Liver (tissue), 9 donors: ENCODE measurements around the gene ZNF605. TPM values are rescaled to one million over a fixed set of nuclear protein-coding genes. Genes with fewer than 3 reads are reported as not detected.

Source experiments
- DNase-seq: peaks from one replicate; pipeline ENCODE4 v3.0.0-alpha.2; 2017; ENCODE audit warnings: low spot score
- H3K27ac ChIP-seq, 2 donors: one replicate each; pipeline ENCODE4 v1.7.0; 2013; ENCODE audit warnings: inconsistent platforms in 2 of 2, low read length in 2 of 2, control low read depth in 1 of 2, low read depth in 1 of 2, mild to moderate bottlenecking in 1 of 2
- H3K27me3 ChIP-seq, 4 donors: one replicate each; pipeline versions ENCODE4 v1.6.1 to v1.7.0; 2013; ENCODE audit warnings: low read length in 3 of 4, inconsistent platforms in 1 of 4, mild to moderate bottlenecking in 1 of 4, moderate library complexity in 1 of 4; ENCODE audit not compliant: control insufficient read depth in 4 of 4, insufficient read depth in 4 of 4
- H3K36me3 ChIP-seq, 4 donors: one replicate each; pipeline versions ENCODE4 v1.6.1 to v1.7.0; 2013; ENCODE audit warnings: low read length in 3 of 4, mild to moderate bottlenecking in 3 of 4, low read depth in 1 of 4, moderate library complexity in 1 of 4; ENCODE audit not compliant: control insufficient read depth in 4 of 4, insufficient read depth in 3 of 4
- H3K4me1 ChIP-seq, 4 donors: one replicate each; pipeline versions ENCODE4 v1.6.1 to v1.7.0; 2013; ENCODE audit warnings: low read length in 3 of 4, mild to moderate bottlenecking in 3 of 4, moderate library complexity in 1 of 4; ENCODE audit not compliant: control insufficient read depth in 4 of 4, insufficient read depth in 4 of 4
- H3K4me3 ChIP-seq, 3 donors: one replicate each; pipeline versions ENCODE4 v1.6.1 to v1.7.0; 2013; ENCODE audit warnings: low read length in 3 of 3, control low read depth in 1 of 3, low read depth in 1 of 3, mild to moderate bottlenecking in 1 of 3
- H3K9ac ChIP-seq, 2 donors: one replicate each; pipeline ENCODE4 v1.7.0; 2013; ENCODE audit warnings: low read length in 2 of 2, mild to moderate bottlenecking in 2 of 2, moderate library complexity in 2 of 2, control low read depth in 1 of 2, low read depth in 1 of 2
- H3K9me3 ChIP-seq, 4 donors: one replicate each; pipeline versions ENCODE4 v1.6.1 to v1.7.0; 2013; ENCODE audit warnings: low read length in 3 of 4; ENCODE audit not compliant: control insufficient read depth in 4 of 4
- CTCF ChIP-seq: fragments of 150-350 bp; IDR thresholded peaks from 2 replicates; pipeline ENCODE4 v1.5.1; 2017; ENCODE audit warnings: improper control_type of control experiment, low read depth, low read length; ENCODE audit not compliant: missing input control
- EGR1 ChIP-seq, 2 donors: IDR thresholded peaks; 2 replicates each; pipeline ENCODE4 v1.6.1; 2016 to 2018; ENCODE audit warnings: antibody characterized with exemption in 2 of 2, low read depth in 2 of 2
- FOXA1 ChIP-seq: IDR thresholded peaks from 2 replicates; pipeline ENCODE4 v1.6.1; 2016; ENCODE audit warnings: antibody characterized with exemption
- FOXA2 ChIP-seq: IDR thresholded peaks from 2 replicates; pipeline ENCODE4 v1.6.1; 2016; ENCODE audit warnings: antibody characterized with exemption
- GABPA ChIP-seq, 2 donors: IDR thresholded peaks in 1 of 2; conservative IDR thresholded peaks in 1 of 2; 2 replicates each; pipeline ENCODE4 v1.6.1; 2016; ENCODE audit warnings: antibody characterized with exemption in 2 of 2, mild to moderate bottlenecking in 1 of 2, moderate library complexity in 1 of 2
- HNF4A ChIP-seq, 2 donors: conservative IDR thresholded peaks; 2 replicates each; pipeline ENCODE4 v1.6.1; 2016; ENCODE audit warnings: antibody characterized with exemption in 2 of 2, mild to moderate bottlenecking in 2 of 2
- HNF4G ChIP-seq: IDR thresholded peaks from 2 replicates; pipeline ENCODE4 v1.6.1; 2016; ENCODE audit warnings: antibody characterized with exemption
- JUND ChIP-seq, 2 donors: IDR thresholded peaks; 2 replicates each; pipeline ENCODE4 v1.6.1; 2016; ENCODE audit warnings: antibody characterized with exemption in 2 of 2
- MAX ChIP-seq: IDR thresholded peaks from 2 replicates; pipeline ENCODE4 v1.6.1; 2016; ENCODE audit warnings: antibody characterized with exemption
- NR2F2 ChIP-seq: IDR thresholded peaks from 2 replicates; pipeline ENCODE4 v1.6.1; 2016; ENCODE audit warnings: antibody characterized with exemption
- RAD21 ChIP-seq, 2 donors: IDR thresholded peaks; 2 replicates each; pipeline ENCODE4 v1.6.1; 2016; ENCODE audit warnings: antibody characterized with exemption in 2 of 2, mild to moderate bottlenecking in 2 of 2
- RXRA ChIP-seq, 2 donors: IDR thresholded peaks; 2 replicates each; pipeline ENCODE4 v1.6.1; 2017 to 2018; ENCODE audit warnings: antibody characterized with exemption in 2 of 2, mild to moderate bottlenecking in 1 of 2
- SP1 ChIP-seq: IDR thresholded peaks from 2 replicates; pipeline ENCODE4 v1.6.1; 2018; ENCODE audit warnings: antibody characterized with exemption, mild to moderate bottlenecking
- TAF1 ChIP-seq: conservative IDR thresholded peaks from 2 replicates; pipeline ENCODE4 v1.6.1; 2016; ENCODE audit warnings: antibody characterized with exemption, mild to moderate bottlenecking
- YY1 ChIP-seq: IDR thresholded peaks from 2 replicates; pipeline ENCODE4 v1.6.1; 2016; ENCODE audit warnings: antibody characterized with exemption, mild to moderate bottlenecking
- WGBS: extraction: QIAGEN DNeasy Blood & Tissue Kit; methylation state at CpG from one replicate; pipeline ENCODE4 v1.1.7; 2013; 5-methylcytosine and 5-hydroxymethylcytosine counted together
- polyA plus RNA-seq, 2 donors: library from polyadenylated mRNA; stranded (reverse) in 1 of 2; unstranded in 1 of 2; fragments of 200-250 nt in 1 of 2; fragments of >200 nt in 1 of 2; fragmentation: Nextera tagmentation in 1 of 2; extraction: Ambion mirVana in 1 of 2; gene quantifications; one replicate each; pipeline versions ENCODE4 v1.2.1 to v1.2.3, GENCODE V29; 2013 to 2015
- total RNA-seq, 2 donors: library from RNA; depleted of rRNA; stranded (reverse); fragments of >200 nt; gene quantifications; one replicate each; pipeline ENCODE4 v1.2.3, GENCODE V29; 2014
- TF ChIP-seq, protein P1 (sequence below): IDR thresholded peaks from 2 replicates; pipeline ENCODE4 v1.6.1; 2016; ENCODE audit warnings: antibody characterized with exemption
- TF ChIP-seq, protein P2 (sequence below): IDR thresholded peaks from 2 replicates; pipeline ENCODE4 v1.6.1; 2016; ENCODE audit warnings: antibody characterized with exemption, mild to moderate bottlenecking
- TF ChIP-seq, protein P3 (sequence below): IDR thresholded peaks from 2 replicates; pipeline ENCODE4 v1.6.1; 2016; ENCODE audit warnings: antibody characterized with exemption
- donor health status: healthy.
- donor health status: healthy.
- donor health status: healthy.
- donor health status: healthy.
- donor health status: healthy.

Gene ZNF605
- total and polyA plus RNA-seq, 4 donors, result 1.2 to 9.5 (median 3.6) TPM

- Histone ChIP-seq H3K27me3 (no peaks in the 10 kb centered on the region), H3K4me1 (no peaks in the 10 kb centered on the region)
- TF ChIP-seq RXRA (IDR thresholded peaks at IDR 0.05), result no peak
Measured at GRCh38 chr12:132922676-132923075, 33.4 kb downstream of the ZNF605 start.

DNA sequence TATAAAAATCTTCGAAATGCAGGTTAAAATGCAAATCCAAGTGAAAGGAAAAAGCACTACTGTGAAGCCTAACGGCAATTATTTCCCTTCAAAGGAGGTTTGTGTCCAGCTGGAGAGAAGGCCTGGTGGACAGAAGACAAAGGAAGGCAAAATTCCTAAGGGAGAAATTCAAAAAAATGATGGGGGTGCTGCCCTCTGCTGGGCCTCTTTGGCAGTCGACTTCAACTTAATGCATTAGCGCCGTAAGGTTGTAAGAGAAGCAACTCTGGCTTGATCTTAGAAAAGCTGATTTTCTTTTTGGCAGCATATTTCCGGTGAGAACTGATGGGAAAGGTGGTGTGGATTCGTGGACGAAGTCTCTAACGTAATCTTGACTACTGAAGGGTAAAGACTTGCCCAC, 34.4 kb downstream of the ZNF605 start:
- no peak for TF ChIP-seq RXRA (IDR thresholded peaks at IDR 0.05)
- no peak for TF ChIP-seq NR2F2
- TF ChIP-seq EGR1 (IDR thresholded peaks at IDR 0.05; ENCODE audit: low read depth in 2 of 2), result no peak
- TF ChIP-seq RAD21 (IDR thresholded peaks at IDR 0.05), result no peak
- TF ChIP-seq MAX, result no peak
- TF ChIP-seq HNF4A (conservative IDR thresholded peaks at IDR 0.05), result no peak
- TF ChIP-seq, protein P1, sequence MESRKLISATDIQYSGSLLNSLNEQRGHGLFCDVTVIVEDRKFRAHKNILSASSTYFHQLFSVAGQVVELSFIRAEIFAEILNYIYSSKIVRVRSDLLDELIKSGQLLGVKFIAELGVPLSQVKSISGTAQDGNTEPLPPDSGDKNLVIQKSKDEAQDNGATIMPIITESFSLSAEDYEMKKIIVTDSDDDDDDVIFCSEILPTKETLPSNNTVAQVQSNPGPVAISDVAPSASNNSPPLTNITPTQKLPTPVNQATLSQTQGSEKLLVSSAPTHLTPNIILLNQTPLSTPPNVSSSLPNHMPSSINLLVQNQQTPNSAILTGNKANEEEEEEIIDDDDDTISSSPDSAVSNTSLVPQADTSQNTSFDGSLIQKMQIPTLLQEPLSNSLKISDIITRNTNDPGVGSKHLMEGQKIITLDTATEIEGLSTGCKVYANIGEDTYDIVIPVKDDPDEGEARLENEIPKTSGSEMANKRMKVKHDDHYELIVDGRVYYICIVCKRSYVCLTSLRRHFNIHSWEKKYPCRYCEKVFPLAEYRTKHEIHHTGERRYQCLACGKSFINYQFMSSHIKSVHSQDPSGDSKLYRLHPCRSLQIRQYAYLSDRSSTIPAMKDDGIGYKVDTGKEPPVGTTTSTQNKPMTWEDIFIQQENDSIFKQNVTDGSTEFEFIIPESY, result no peak
- no peak for TF ChIP-seq FOXA2
- Histone ChIP-seq H3K36me3 (peaks cover 0 to 19% (median 9%) of the 10 kb centered on the region in 4 donors), H3K27me3 (no peaks in the 10 kb centered on the region), H3K4me1 (no peaks in the 10 kb centered on the region), H3K27ac (no peak overlapping the region), H3K4me3 (peak overlapping the region in 2 of 3 donors; percentile 31 to 72), H3K9me3 (peaks cover 58 to 90% (median 71%) of the 10 kb centered on the region in 4 donors), H3K9ac (no peak overlapping the region)
- 78% methylated on average over 9 of the region's 9 CpGs for WGBS
- no peak for DNase-seq

More at GRCh38 chr12:132922676-132923075, 33.4 kb downstream of the ZNF605 start:
- H3K4me3 ChIP-seq, result peak overlapping the region in 2 of 3 donors; percentile 31 to 72
- no peak overlapping the region for H3K9ac ChIP-seq
- peaks cover 0 to 20% (median 12%) of the 10 kb centered on the region in 4 donors for H3K36me3 ChIP-seq
- WGBS, result 97% methylated on average over 4 of the region's 4 CpGs
- DNase-seq, result no peak
- peaks cover 55 to 91% (median 74%) of the 10 kb centered on the region in 4 donors for H3K9me3 ChIP-seq
- no peak overlapping the region for H3K27ac ChIP-seq

DNA sequence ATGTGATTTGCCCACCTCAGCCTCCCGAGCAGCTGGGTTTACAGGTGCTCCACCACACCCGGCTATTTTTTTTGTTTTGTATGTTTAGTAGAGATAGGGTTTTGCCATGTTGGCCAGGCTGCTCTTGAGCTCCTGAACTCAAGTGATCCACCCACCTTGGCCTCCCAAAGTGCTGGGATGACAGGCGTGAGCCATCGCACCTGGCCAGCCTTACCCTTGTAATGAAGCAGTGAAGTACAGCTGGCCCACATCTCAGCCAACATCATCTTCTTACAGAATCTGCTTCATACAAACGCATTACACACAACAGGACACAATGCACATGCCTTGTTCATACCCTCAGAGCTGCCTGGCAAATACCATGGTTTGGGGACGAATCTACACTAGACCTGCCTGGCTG, 37.4 kb downstream of the ZNF605 start:
- WGBS, result 96% methylated on average over 6 of the region's 6 CpGs
- peaks cover 0 to 7% (median 0%) of the 10 kb centered on the region in 4 donors for H3K36me3 ChIP-seq
- H3K9me3 ChIP-seq, result peaks cover 43 to 86% (median 50%) of the 10 kb centered on the region in 4 donors
- no peak for DNase-seq
- no peaks in the 10 kb centered on the region for H3K27me3 ChIP-seq
- no peaks in the 10 kb centered on the region for H3K4me1 ChIP-seq
- H3K9ac ChIP-seq, result no peak overlapping the region
- peak overlapping the region in 2 of 3 donors; percentile 3 to 56 for H3K4me3 ChIP-seq
- no peak overlapping the region for H3K27ac ChIP-seq
- no peak for TF ChIP-seq RAD21 (IDR thresholded peaks at IDR 0.05)
- TF ChIP-seq YY1, result no peak
- TF ChIP-seq SP1, result no peak
- no peak for TF ChIP-seq RXRA (IDR thresholded peaks at IDR 0.05)
- TF ChIP-seq EGR1 (IDR thresholded peaks at IDR 0.05; ENCODE audit: low read depth in 2 of 2), result no peak
- TF ChIP-seq, protein P2, sequence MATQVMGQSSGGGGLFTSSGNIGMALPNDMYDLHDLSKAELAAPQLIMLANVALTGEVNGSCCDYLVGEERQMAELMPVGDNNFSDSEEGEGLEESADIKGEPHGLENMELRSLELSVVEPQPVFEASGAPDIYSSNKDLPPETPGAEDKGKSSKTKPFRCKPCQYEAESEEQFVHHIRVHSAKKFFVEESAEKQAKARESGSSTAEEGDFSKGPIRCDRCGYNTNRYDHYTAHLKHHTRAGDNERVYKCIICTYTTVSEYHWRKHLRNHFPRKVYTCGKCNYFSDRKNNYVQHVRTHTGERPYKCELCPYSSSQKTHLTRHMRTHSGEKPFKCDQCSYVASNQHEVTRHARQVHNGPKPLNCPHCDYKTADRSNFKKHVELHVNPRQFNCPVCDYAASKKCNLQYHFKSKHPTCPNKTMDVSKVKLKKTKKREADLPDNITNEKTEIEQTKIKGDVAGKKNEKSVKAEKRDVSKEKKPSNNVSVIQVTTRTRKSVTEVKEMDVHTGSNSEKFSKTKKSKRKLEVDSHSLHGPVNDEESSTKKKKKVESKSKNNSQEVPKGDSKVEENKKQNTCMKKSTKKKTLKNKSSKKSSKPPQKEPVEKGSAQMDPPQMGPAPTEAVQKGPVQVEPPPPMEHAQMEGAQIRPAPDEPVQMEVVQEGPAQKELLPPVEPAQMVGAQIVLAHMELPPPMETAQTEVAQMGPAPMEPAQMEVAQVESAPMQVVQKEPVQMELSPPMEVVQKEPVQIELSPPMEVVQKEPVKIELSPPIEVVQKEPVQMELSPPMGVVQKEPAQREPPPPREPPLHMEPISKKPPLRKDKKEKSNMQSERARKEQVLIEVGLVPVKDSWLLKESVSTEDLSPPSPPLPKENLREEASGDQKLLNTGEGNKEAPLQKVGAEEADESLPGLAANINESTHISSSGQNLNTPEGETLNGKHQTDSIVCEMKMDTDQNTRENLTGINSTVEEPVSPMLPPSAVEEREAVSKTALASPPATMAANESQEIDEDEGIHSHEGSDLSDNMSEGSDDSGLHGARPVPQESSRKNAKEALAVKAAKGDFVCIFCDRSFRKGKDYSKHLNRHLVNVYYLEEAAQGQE, result no peak
- TF ChIP-seq, protein P3, sequence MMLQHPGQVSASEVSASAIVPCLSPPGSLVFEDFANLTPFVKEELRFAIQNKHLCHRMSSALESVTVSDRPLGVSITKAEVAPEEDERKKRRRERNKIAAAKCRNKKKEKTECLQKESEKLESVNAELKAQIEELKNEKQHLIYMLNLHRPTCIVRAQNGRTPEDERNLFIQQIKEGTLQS, result no peak
- TF ChIP-seq FOXA2, result no peak
- no peak for TF ChIP-seq HNF4A (conservative IDR thresholded peaks at IDR 0.05)
- TF ChIP-seq, protein P1, result no peak
- TF ChIP-seq FOXA1, result no peak
- no peak for TF ChIP-seq CTCF
- TF ChIP-seq JUND (IDR thresholded peaks at IDR 0.05), result no peak
- TF ChIP-seq HNF4G, result no peak
- no peak for TF ChIP-seq TAF1
- no peak for TF ChIP-seq GABPA (IDR thresholded peaks at IDR 0.05 in 1 of 2, conservative IDR thresholded peaks at IDR 0.05 in 1 of 2)
- no peak for TF ChIP-seq MAX
